Heart left ventricle (tissue), 13 donors: ENCODE results near the gene ADPRHL1.

Source experiments
- CTCF ChIP-seq, 12 donors: fragments of 200-600 bp; sonication (generic) in 4 of 12; IDR thresholded peaks; one replicate each; pipeline versions ENCODE4 v1.5.0 to v1.8.0; 2018 to 2022; ENCODE audit warnings: antibody characterized with exemption in 12 of 12, mild to moderate bottlenecking in 5 of 12
- POLR2A ChIP-seq, 2 donors: fragments of 450-650 bp; IDR thresholded peaks; one replicate each; pipeline ENCODE4 v1.6.1; 2017; ENCODE audit warnings: antibody characterized with exemption in 2 of 2, mild to moderate bottlenecking in 2 of 2, moderate library complexity in 2 of 2
- donor health status: ischemic (EF 13 %, LVEDD 7.1; RV severe dilation, severe dysfunction).
- donor health status: DM: no; HTN: yes; CAD: no.
- donor health status: DM: no; HTN: no; CAD: no.
- donor health status: ischemic (EF 25% LVEDD 6.9; RV normal size, moderate dysfunction).
- donor health status: ischemic (EF 25% LVEDD 5.7; RV mildly dilated, moderate dysfunction).
- donor health status: ischemic (EF 35%, LVEDD 5.7; RV mildly dilated, moderate dysfunction).
- donor health status: nonischemic (EF 11% LVEDD 7.7; RV severe dilation, severe dysfunction).
- donor health status: DM: yes; HTN: yes; CAD: no.
- donor health status: PGD.
- donor health status: ischemic (EF 29% LVEDD 5.4; RV normal size, mild dysfunction).
- donor health status: nonischemic (EF 23%, LVEDD 6.1; RV moderate dilation, normal function).

DNA sequence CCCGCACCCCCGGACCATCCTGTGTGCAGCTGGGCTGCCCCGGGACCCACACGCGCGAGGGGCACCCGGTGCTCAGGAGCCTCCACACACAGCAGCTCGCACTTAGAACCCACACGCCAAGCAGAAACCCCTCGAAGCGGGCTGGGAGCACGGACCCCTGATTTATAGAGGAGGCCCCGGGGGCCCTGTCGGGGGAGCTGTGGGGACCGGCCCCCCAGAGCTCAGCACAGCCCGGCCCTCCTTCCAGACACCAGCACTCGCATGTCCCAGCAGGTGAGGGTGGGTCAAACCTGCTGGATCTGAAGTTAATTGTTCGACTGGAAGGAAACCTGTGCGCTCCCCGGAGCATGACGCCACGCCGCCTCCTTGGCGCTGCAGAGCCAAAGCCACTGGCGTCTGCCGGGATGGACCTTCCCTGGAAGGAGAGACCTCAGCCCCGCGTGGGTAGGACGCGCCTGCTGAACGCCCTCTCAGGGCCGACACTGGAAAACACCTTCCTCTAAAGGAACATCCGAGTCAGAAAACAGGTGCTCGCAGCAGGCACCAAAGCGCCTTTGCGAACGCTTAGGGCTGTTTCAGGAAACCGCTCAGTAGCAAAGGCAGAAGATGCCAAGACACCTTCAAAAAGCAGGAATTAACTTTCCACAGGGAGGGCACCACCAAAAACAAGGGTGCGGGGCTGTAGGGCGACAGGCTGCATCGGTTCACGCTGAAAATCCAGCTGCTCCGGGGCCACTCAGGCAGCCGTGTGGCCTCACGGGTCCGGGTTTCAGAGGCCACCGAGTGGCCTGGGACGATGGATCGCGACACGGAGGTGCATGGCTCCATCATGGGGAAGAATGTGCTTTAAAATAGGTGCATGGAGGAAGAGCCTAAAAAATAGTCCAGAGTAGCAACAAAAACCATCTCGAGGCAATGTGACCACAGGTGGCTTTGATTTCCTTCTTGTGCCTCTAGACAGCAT, 51.6 kb downstream of the ADPRHL1 start:
- TF ChIP-seq POLR2A (IDR thresholded peaks at IDR 0.05), result no peak
- TF ChIP-seq CTCF (IDR thresholded peaks at IDR 0.05), result no peak
